GM19193 (cell line): Measurements from ENCODE around the gene GID4.

Experiments
- POLR2A ChIP-seq: IDR thresholded peaks from 4 replicates; pipeline ENCODE4 v1.6.1; 2011; ENCODE audit not compliant: insufficient read depth, insufficient read length; ENCODE audit errors: extremely low read depth

GID4 gene

GRCh38 chr17:18028952-18029540 is 10.2 kb upstream of the GID4 start:
- TF ChIP-seq POLR2A: no peak

- TF ChIP-seq POLR2A: no peak
These were observed 7.3 kb upstream of the GID4 start for GRCh38 chr17:18031955-18032354.

- no peak for TF ChIP-seq POLR2A
These were observed 5.6 kb upstream of the GID4 start for GRCh38 chr17:18033442-18034099.

- no peak for TF ChIP-seq POLR2A
These were observed 3.5 kb upstream of the GID4 start for GRCh38 chr17:18035704-18036103.

GRCh38 chr17:18037486-18037885 is 1.7 kb upstream of the GID4 start:
- no peak for TF ChIP-seq POLR2A

- TF ChIP-seq POLR2A: no peak
These were observed 908 bp upstream of the GID4 start for GRCh38 chr17:18038149-18038850.

GRCh38 chr17:18039535-18040260 is 490 bp downstream of the GID4 start:
- TF ChIP-seq POLR2A: no peak

GRCh38 chr17:18040261-18040858 is 1.2 kb downstream of the GID4 start:
- TF ChIP-seq POLR2A: no peak

GRCh38 chr17:18041776-18042175 is 2.6 kb downstream of the GID4 start:
- TF ChIP-seq POLR2A: no peak

GRCh38 chr17:18042983-18043382 is 3.8 kb downstream of the GID4 start:
- TF ChIP-seq POLR2A: no peak

- no peak for TF ChIP-seq POLR2A
These were observed 4.3 kb downstream of the GID4 start for GRCh38 chr17:18043491-18043890.

- TF ChIP-seq POLR2A: no peak
These were observed 5.4 kb downstream of the GID4 start for GRCh38 chr17:18044609-18045008.

GRCh38 chr17:18045691-18046350 is 6.6 kb downstream of the GID4 start:
- no peak for TF ChIP-seq POLR2A

GRCh38 chr17:18055597-18055996 is 16.4 kb downstream of the GID4 start:
- TF ChIP-seq POLR2A: no peak
